ENCODE data around the gene PIK3R1. TPM values are rescaled to one million over a fixed set of nuclear protein-coding genes. Genes with fewer than 3 reads are reported as not detected.

The PIK3R1 gene
- total and polyA plus RNA-seq, 2 experiments from 2014 or later: 5.9 to 9.8 TPM

- H3K9me3 Mint-ChIP-seq: no peaks in the 10 kb centered on the region
- Histone ChIP-seq H3K27me3 (ENCODE audit: insufficient read depth) (no peaks in the 10 kb centered on the region), H4K20me1 (replicated peaks; ENCODE audit: insufficient read depth) (no peaks in the 10 kb centered on the region), H2AFZ (no peak overlapping the region), H3K79me2 (replicated peaks; ENCODE audit: insufficient read depth) (no peaks in the 10 kb centered on the region), H3K4me3 (no peak overlapping the region), H3K36me3 (ENCODE audit: insufficient read depth) (peaks cover 9% of the 10 kb centered on the region; the same call in 1 of the 2 replicates), H3K4me1 (ENCODE audit: insufficient read depth) (no peaks in the 10 kb centered on the region), H3K27ac (ENCODE audit: low read depth) (no peak overlapping the region), H3K4me2 (no peak overlapping the region), H3F3A (replicated peaks; ENCODE audit: low read depth) (no peaks in the 10 kb centered on the region), H3K9me2 (ENCODE audit: insufficient read depth) (no peaks in the 10 kb centered on the region)
- no peak for TF ChIP-seq ZNF114 (CRISPR knock-in tag; IDR thresholded peaks at IDR 0.05)
- TF ChIP-seq STAT1 (IDR thresholded peaks at IDR 0.05; ENCODE audit: unreplicated experiment): no peak
- TF ChIP-seq EZH2phosphoT487 (IDR thresholded peaks at IDR 0.05; ENCODE audit: unreplicated experiment): no peak
- no peak for TF ChIP-seq ZNF462 (CRISPR knock-in tag; IDR thresholded peaks at IDR 0.05)
- no peak for TF ChIP-seq POLR2AphosphoS5 (IDR thresholded peaks at IDR 0.05; ENCODE audit: low read depth)
- TF ChIP-seq ETS1 (IDR thresholded peaks at IDR 0.05): no peak
- no peak for TF ChIP-seq NANOG (IDR thresholded peaks at IDR 0.05; ENCODE audit: borderline replicate concordance)
- TF ChIP-seq EZH2 (IDR thresholded peaks at IDR 0.05; ENCODE audit: low read depth, unreplicated experiment): no peak
- no peak for TF ChIP-seq CTCF (conservative IDR thresholded peaks at IDR 0.05; ENCODE audit: low read depth in 2 of 2)
- no peak for TF ChIP-seq REST (IDR thresholded peaks at IDR 0.05; ENCODE audit: unreplicated experiment)
- H3K36me3 Mint-ChIP-seq (ENCODE audit: low read depth): peaks cover 38% of the 10 kb centered on the region
- H3K4me1 Mint-ChIP-seq: no peaks in the 10 kb centered on the region
- DNase-seq (ENCODE audit: low spot score) (no peak), ATAC-seq (no peak)
- H3K27ac Mint-ChIP-seq: no peak overlapping the region
- H3K4me3 Mint-ChIP-seq: no peak overlapping the region
- no peaks in the 10 kb centered on the region for H3K27me3 Mint-ChIP-seq (ENCODE audit: insufficient read depth, low read depth, poor library complexity)
These were observed 84.0 kb downstream of the PIK3R1 start for GRCh38 chr5:68299575-68299974.
